GM15510 (cell line): ENCODE measurements around the gene SH3RF1.

Experiments used
- POLR2A ChIP-seq: IDR thresholded peaks from 3 replicates; pipeline ENCODE4 v1.6.1; 2011; ENCODE audit warnings: borderline replicate concordance; ENCODE audit not compliant: insufficient read length; ENCODE audit errors: extremely low read depth

The SH3RF1 gene

GRCh38 chr4:169286562-169287301 is 16.0 kb upstream of the SH3RF1 start:
- no peak for TF ChIP-seq POLR2A

GRCh38 chr4:169283114-169283509 is 12.4 kb upstream of the SH3RF1 start:
- TF ChIP-seq POLR2A = no peak

- TF ChIP-seq POLR2A = no peak
Measured at GRCh38 chr4:169282429-169283113, 11.8 kb upstream of the SH3RF1 start.

GRCh38 chr4:169279108-169279507 is 8.4 kb upstream of the SH3RF1 start:
- no peak for TF ChIP-seq POLR2A

- no peak for TF ChIP-seq POLR2A
Measured at GRCh38 chr4:169278624-169279023, 7.9 kb upstream of the SH3RF1 start.

GRCh38 chr4:169275180-169275579 is 4.4 kb upstream of the SH3RF1 start:
- no peak for TF ChIP-seq POLR2A

GRCh38 chr4:169274033-169274432 is 3.3 kb upstream of the SH3RF1 start:
- no peak for TF ChIP-seq POLR2A

GRCh38 chr4:169272265-169272886 is 1.6 kb upstream of the SH3RF1 start:
- TF ChIP-seq POLR2A = no peak

- TF ChIP-seq POLR2A = no peak
Measured at GRCh38 chr4:169271692-169272007, 894 bp upstream of the SH3RF1 start.

- TF ChIP-seq POLR2A = peak; percentile 50
Measured at GRCh38 chr4:169269916-169270809, 593 bp downstream of the SH3RF1 start.

GRCh38 chr4:169268951-169269760 is 1.6 kb downstream of the SH3RF1 start:
- no peak for TF ChIP-seq POLR2A

- TF ChIP-seq POLR2A = no peak
Measured at GRCh38 chr4:169267070-169267469, 3.7 kb downstream of the SH3RF1 start.

- no peak for TF ChIP-seq POLR2A
Measured at GRCh38 chr4:169266661-169267060, 4.1 kb downstream of the SH3RF1 start.

- TF ChIP-seq POLR2A = no peak
Measured at GRCh38 chr4:169266081-169266480, 4.7 kb downstream of the SH3RF1 start.
